ENCODE results near the gene EIF4B. TPM values are rescaled to one million over a fixed set of nuclear protein-coding genes. Genes with fewer than 3 reads are reported as not detected.
A peak's percentile ranks its signal among the peaks of the same experiment; 100 is the strongest.

The EIF4B gene
- total RNA-seq, 4 donors from 2014 or later, result 225 to 571 (median 372) TPM

DNA sequence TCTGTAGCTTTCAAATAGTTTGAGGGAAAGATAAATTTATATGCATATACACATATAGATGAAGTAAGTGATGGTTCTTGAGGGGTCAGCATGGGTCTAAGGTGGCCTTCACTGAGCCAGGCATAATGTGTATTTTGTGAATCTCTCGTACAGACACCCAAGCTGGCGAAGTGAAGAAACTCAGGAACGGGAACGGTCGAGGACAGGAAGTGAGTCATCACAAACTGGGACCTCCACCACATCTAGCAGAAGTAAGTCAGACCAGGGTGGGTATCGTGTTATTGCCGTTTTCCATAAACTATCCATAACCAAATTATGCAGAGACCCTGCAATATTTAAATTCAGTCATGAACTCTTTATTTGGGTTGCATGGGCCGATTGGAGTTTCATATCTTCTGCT lies 28.2 kb downstream of the EIF4B start:
- H3K9me3 ChIP-seq, result no peaks in the 10 kb centered on the region
- H3K4me1 ChIP-seq, result peaks cover 0 to 19% (median 14%) of the 10 kb centered on the region in 3 donors
- no peak overlapping the region for H3K4me3 ChIP-seq
- peaks cover 26 to 97% (median 62%) of the 10 kb centered on the region in 3 donors for H3K36me3 ChIP-seq
- 60 to 72% methylated on average over 8 of the region's 8 CpGs for WGBS, 2 donors
- intact Hi-C loops (cut with DNase I), result no loop called here
- H3K27ac ChIP-seq, result no peak overlapping the region
- TF ChIP-seq, protein P1, sequence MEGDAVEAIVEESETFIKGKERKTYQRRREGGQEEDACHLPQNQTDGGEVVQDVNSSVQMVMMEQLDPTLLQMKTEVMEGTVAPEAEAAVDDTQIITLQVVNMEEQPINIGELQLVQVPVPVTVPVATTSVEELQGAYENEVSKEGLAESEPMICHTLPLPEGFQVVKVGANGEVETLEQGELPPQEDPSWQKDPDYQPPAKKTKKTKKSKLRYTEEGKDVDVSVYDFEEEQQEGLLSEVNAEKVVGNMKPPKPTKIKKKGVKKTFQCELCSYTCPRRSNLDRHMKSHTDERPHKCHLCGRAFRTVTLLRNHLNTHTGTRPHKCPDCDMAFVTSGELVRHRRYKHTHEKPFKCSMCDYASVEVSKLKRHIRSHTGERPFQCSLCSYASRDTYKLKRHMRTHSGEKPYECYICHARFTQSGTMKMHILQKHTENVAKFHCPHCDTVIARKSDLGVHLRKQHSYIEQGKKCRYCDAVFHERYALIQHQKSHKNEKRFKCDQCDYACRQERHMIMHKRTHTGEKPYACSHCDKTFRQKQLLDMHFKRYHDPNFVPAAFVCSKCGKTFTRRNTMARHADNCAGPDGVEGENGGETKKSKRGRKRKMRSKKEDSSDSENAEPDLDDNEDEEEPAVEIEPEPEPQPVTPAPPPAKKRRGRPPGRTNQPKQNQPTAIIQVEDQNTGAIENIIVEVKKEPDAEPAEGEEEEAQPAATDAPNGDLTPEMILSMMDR (IDR thresholded peaks at IDR 0.05), result no peak
- no peak for TF ChIP-seq POLR2A (IDR thresholded peaks at IDR 0.05)
- H3K27me3 ChIP-seq, result no peaks in the 10 kb centered on the region
- DNase-seq, result no peak

DNA sequence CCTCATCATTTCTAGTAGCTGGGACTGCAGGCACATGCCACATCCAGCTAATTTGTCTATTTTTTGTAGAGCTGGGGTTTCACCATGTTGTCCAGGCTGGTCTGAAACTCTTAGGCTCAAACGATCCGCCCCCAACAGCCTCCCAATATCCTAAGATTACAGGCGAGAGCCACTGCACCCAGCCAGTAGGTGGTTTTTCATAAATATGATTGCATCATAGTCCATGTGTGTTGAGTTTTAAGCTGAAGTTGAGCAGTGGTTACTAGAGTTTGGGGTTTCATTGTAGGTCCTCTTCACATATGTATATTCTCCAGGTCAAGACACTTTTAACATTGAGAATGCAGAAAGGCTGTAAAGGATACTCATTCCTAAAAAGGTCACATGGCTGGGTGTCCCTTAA lies 30.5 kb downstream of the EIF4B start:
- Histone ChIP-seq H3K9me3 (no peaks in the 10 kb centered on the region), H3K4me3 (no peak overlapping the region), H3K27ac (peak overlapping the region in 1 of 4 donors; percentile 14), H3K27me3 (no peaks in the 10 kb centered on the region), H3K36me3 (peaks cover 26 to 97% (median 64%) of the 10 kb centered on the region in 3 donors), H3K4me1 (peaks cover 0 to 24% (median 14%) of the 10 kb centered on the region in 3 donors)
- TF ChIP-seq, protein P1 (IDR thresholded peaks at IDR 0.05), result no peak
- TF ChIP-seq POLR2A (IDR thresholded peaks at IDR 0.05), result no peak
- no peak for DNase-seq
- WGBS, 2 donors, result 71 to 85% methylated on average over 3 of the region's 3 CpGs
- intact Hi-C loops (cut with DNase I), result no loop called here

DNA sequence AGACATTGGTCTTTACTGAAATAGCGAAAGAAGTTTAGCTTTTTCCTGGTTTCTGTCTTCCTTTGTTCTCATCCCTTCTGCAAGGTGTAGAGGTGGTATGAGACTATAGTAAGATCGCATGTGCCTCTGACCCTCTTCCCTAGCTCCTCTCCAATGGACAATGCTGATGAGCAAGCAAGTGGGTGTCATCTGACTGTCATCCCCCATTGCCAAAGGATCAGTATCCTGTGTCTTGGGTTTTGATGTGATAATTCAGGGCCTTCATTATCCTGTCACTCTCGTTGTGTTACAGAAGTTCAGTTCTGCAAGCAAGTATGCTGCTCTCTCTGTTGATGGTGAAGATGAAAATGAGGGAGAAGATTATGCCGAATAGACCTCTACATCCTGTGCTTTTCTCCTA lies 33.6 kb downstream of the EIF4B start:
- no peak overlapping the region for H3K4me3 ChIP-seq
- peak overlapping the region in 2 of 4 donors; percentile 76 to 81 for H3K27ac ChIP-seq
- intact Hi-C loops (cut with DNase I), result no loop called here
- WGBS, 2 donors, result 74 to 81% methylated on average over 4 of the region's 4 CpGs
- TF ChIP-seq, protein P1 (IDR thresholded peaks at IDR 0.05), result no peak
- no peak for TF ChIP-seq POLR2A (IDR thresholded peaks at IDR 0.05)
- H3K4me1 ChIP-seq, result peaks cover 9 to 50% (median 19%) of the 10 kb centered on the region in 3 donors
- H3K27me3 ChIP-seq, result no peaks in the 10 kb centered on the region
- H3K36me3 ChIP-seq, result peaks cover 21 to 66% (median 46%) of the 10 kb centered on the region in 3 donors
- no peaks in the 10 kb centered on the region for H3K9me3 ChIP-seq
- DNase-seq, result no peak

DNA sequence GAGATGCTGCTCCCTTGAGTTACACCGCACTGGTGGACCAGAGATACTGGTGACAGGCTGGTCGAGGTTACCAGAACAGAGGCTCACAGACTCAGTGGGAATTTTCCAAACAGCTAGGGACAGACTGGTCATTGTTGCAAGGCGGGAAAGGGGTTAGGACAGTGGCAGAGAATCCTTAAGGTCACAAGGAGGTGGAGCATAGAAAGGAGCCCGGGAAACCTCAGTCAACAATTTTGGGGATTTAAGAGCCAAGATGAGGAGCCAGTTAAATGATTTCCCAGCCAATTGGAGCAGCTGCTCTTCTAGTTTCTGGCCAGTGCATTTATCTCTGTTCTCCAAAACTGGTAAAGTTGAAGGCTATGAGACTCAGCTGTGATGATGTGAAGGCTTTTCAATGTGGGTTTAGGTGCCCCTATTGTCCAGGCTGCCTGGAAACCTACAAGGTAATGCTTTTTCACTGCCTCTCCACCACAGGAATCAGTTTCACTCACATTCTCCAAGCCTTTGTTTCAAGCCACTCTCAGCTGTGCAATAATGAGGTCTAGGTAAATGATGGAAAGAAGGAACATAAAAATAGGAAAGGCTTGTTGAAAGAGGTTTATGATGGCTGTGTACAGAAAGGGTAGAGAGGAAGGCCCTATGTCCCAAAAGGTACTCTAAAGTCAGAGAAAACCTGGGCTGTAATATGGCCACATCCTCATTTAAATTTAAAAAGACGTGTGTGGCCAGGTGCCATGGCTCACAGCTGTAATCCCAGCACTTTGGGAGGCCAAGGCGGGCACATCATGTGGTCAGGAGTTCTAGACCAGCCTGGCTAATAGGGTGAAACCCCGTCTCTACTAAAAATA lies 36.6 kb downstream of the EIF4B start:
- peak overlapping the region in 2 of 4 donors; percentile 5 to 50 for H3K27ac ChIP-seq
- 77 to 83% methylated on average over 5 to 6 of the region's 7 CpGs for WGBS, 2 donors
- intact Hi-C loops (cut with DNase I), result no loop called here
- peaks cover 5 to 36% (median 18%) of the 10 kb centered on the region in 3 donors for H3K36me3 ChIP-seq
- no peaks in the 10 kb centered on the region for H3K9me3 ChIP-seq
- peaks cover 15 to 70% (median 32%) of the 10 kb centered on the region in 3 donors for H3K4me1 ChIP-seq
- TF ChIP-seq POLR2A (IDR thresholded peaks at IDR 0.05), result no peak
- TF ChIP-seq, protein P1 (IDR thresholded peaks at IDR 0.05), result no peak
- no peak for DNase-seq
- no peaks in the 10 kb centered on the region for H3K27me3 ChIP-seq
- no peak overlapping the region for H3K4me3 ChIP-seq

DNA sequence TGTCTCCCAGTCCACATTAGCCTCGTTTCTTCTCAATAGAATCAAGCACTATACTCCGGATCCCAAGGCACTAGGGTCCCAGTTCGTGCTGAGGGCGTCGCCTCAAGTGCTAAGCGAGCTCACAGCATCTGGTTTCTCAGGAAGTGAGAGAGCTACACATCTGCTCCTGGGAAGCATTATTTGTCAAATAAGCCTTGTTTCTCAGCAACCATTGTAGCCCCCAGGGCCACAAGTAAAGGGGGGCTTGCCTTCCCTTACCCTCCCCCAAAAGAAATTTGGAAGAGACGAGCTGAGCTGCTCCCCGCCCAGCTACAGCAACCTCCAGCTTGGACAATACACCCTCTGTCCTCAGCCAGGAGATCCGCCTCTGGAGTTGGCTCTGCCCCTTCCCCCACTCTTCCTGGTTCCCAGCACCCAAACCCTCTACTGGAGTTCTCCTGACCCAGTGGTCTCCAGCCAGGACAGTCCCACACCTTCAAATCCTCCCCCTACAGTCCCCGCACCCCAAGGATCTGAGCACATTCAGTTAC lies 37.9 kb downstream of the EIF4B start:
- Histone ChIP-seq H3K36me3 (peaks cover 0 to 24% (median 12%) of the 10 kb centered on the region in 3 donors), H3K4me1 (peaks cover 22 to 70% (median 24%) of the 10 kb centered on the region in 3 donors), H3K9me3 (no peaks in the 10 kb centered on the region), H3K27ac (peak overlapping the region in 3 of 4 donors; percentile 91 to 96 (median 96)), H3K27me3 (no peaks in the 10 kb centered on the region), H3K4me3 (no peak overlapping the region)
- 54 to 64% methylated on average over 9 of the region's 10 CpGs for WGBS, 2 donors
- DNase-seq, result no peak
- intact Hi-C loops (cut with DNase I), result no loop called here
- TF ChIP-seq, protein P1 (IDR thresholded peaks at IDR 0.05), result no peak
- TF ChIP-seq POLR2A (IDR thresholded peaks at IDR 0.05), result peak in 1 of 4 donors; percentile 9
